ENCODE data around the gene CDK17. TPM values are rescaled to one million over a fixed set of nuclear protein-coding genes. Genes with fewer than 3 reads are reported as not detected.

Gene CDK17
- total and polyA plus RNA-seq, 2 of the 8 experiments (the other 6 are each of a cell fraction or from before 2014, with no cell fraction given), result 5.8 to 20.0 TPM

- TF ChIP-seq CHD7 (IDR thresholded peaks at IDR 0.05; ENCODE audit: insufficient replicate concordance, low read length) (no peak), TEAD4 (IDR thresholded peaks at IDR 0.05; ENCODE audit: low read depth, low read length) (no peak), SP1 (IDR thresholded peaks at IDR 0.05; ENCODE audit: low read depth, low read length) (no peak), TCF12 (IDR thresholded peaks at IDR 0.05; ENCODE audit: low read depth, low read length) (no peak), ZNF274 (IDR thresholded peaks at IDR 0.05; ENCODE audit: borderline replicate concordance, extremely low read depth, low read length) (no peak), BCL11A (IDR thresholded peaks at IDR 0.05; ENCODE audit: low read depth in 2 of 2, low read length in 2 of 2) (no peak), CTBP2 (IDR thresholded peaks at IDR 0.05; ENCODE audit: borderline replicate concordance, insufficient read depth, insufficient read length, low read length) (no peak), SIRT6 (IDR thresholded peaks at IDR 0.05; ENCODE audit: low read length) (no peak), CBX8 (IDR thresholded peaks at IDR 0.05; ENCODE audit: borderline replicate concordance, low read depth, low read length) (no peak), BACH1 (IDR thresholded peaks at IDR 0.05; ENCODE audit: low read length) (no peak), MAFK (IDR thresholded peaks at IDR 0.05; ENCODE audit: low read depth, low read length) (no peak)
Measured at GRCh38 chr12:96361074-96361473, 39.2 kb downstream of the CDK17 start (continued).
